Transverse colon (tissue), 4 donors: ENCODE data around the gene BRI3. TPM values are rescaled to one million over a fixed set of nuclear protein-coding genes. Genes with fewer than 3 reads are reported as not detected.

Experiments used
- DNase-seq: peaks from one replicate; pipeline ENCODE4 v3.0.0-alpha.2; 2019
- H3K27ac ChIP-seq, 4 donors: fragments of 200-600 bp; sonication (generic); 2 replicates each; pipeline ENCODE4 v1.5.1; 2016 to 2018; ENCODE audit warnings: inconsistent platforms in 4 of 4
- H3K27me3 ChIP-seq: fragments of 200-600 bp; sonication (generic); 2 replicates; pipeline ENCODE4 v1.5.1; 2017; ENCODE audit warnings: inconsistent platforms
- H3K36me3 ChIP-seq, 4 donors: fragments of 200-600 bp; sonication (generic); 2 replicates each; pipeline ENCODE4 v1.5.1; 2017 to 2019; ENCODE audit warnings: inconsistent platforms in 4 of 4
- H3K4me1 ChIP-seq, 4 donors: fragments of 200-600 bp; sonication (generic); 2 replicates each; pipeline ENCODE4 v1.5.1; 2017 to 2020; ENCODE audit warnings: inconsistent platforms in 4 of 4
- H3K4me3 ChIP-seq, 4 donors: fragments of 200-600 bp; sonication (generic); 1 replicate in 1 of 4; 2 replicates in 3 of 4; pipeline versions ENCODE4 v1.5.1 to v1.6.1; 2017 to 2019; ENCODE audit warnings: inconsistent platforms in 4 of 4
- H3K9me3 ChIP-seq, 2 donors: fragments of 200-600 bp; sonication (generic); 2 replicates each; pipeline ENCODE4 v1.5.1; 2017 to 2019; ENCODE audit warnings: inconsistent platforms in 2 of 2
- EP300 ChIP-seq: sonication (generic); formaldehyde crosslinking; IDR thresholded peaks from one replicate; pipeline ENCODE4 v1.6.1; 2017; ENCODE audit warnings: antibody characterized with exemption, low read depth
- POLR2A ChIP-seq: fragments of 450-650 bp; IDR thresholded peaks from one replicate; pipeline ENCODE4 v1.6.1; 2016; ENCODE audit warnings: antibody characterized with exemption, mild to moderate bottlenecking, moderate library complexity
- POLR2AphosphoS5 ChIP-seq, 3 donors: sonication (generic); formaldehyde crosslinking; IDR thresholded peaks; one replicate each; pipeline ENCODE4 v1.6.1; 2016; ENCODE audit warnings: antibody characterized with exemption in 3 of 3
- WGBS, 2 donors: methylation state at CpG; one replicate each; pipeline ENCODE4 v1.1.5; 2018; ENCODE audit warnings: low coverage in 1 of 2; 5-methylcytosine and 5-hydroxymethylcytosine counted together
- in situ Hi-C, 4 donors: fragments of 200-750 bp; cut with MboI; loops; one replicate each; pipeline versions ENCODE4 v1.15.0 to v1.15.1; 2017; ENCODE audit warnings: low sequenced_read_pairs in 3 of 4, low pct_ligation_motif_present in 1 of 4, low pct_unique_long_range_greater_than_20kb in 1 of 4
- intact Hi-C: fragments of 100-400 bp; cut with DNase I; formaldehyde crosslinking; loops from one replicate; pipeline ENCODE4 v1.15.1; 2023; ENCODE audit warnings: low total_unique reads
- total RNA-seq, 4 donors: library from RNA; depleted of rRNA; stranded (reverse); fragments of >200 nt; gene quantifications; one replicate each; pipeline ENCODE4 v1.1.0, GENCODE V29; 2016
- TF ChIP-seq, protein P1 (sequence below), 5 experiments: fragments of 200-600 bp in 3 of 5; fragments of 450-650 bp in 2 of 5; sonication (generic) in 3 of 5; IDR thresholded peaks; 1 replicate in 2 of 5; 2 replicates in 3 of 5; pipeline ENCODE4 v1.5.1; 2016 to 2017; ENCODE audit warnings: antibody characterized with exemption in 5 of 5, inconsistent platforms in 3 of 5, mild to moderate bottlenecking in 2 of 5, moderate library complexity in 1 of 5

BRI3 gene
- total RNA-seq, 4 donors from 2014 or later = 9.8 to 87.5 (median 51.5) TPM

DNA sequence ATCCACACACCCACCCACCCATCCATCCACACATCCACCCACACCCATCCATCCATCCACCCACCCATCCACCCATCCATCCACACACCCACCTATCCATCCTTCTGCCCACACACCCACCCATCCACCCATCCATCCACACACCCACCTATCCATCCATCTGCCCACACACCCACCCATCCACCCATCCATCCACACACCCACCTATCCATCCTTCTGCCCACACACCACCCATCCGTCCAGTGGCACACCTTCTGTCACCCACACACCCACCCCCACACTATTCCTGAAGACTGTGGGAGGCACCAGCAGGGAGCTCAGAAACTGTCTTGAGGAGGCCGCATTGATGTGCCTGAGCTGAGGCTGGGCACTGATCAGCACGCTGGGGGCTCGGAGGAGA is 38.6 kb upstream of the BRI3 start:
- Histone ChIP-seq H3K4me3 (no peak overlapping the region), H3K36me3 (no peaks in the 10 kb centered on the region), H3K27me3 (no peaks in the 10 kb centered on the region), H3K27ac (no peak overlapping the region), H3K4me1 (no peaks in the 10 kb centered on the region), H3K9me3 (no peaks in the 10 kb centered on the region)
- TF ChIP-seq EP300 (no peak), POLR2AphosphoS5 (IDR thresholded peaks at IDR 0.05) (no peak), POLR2A (no peak)
- TF ChIP-seq, protein P1, sequence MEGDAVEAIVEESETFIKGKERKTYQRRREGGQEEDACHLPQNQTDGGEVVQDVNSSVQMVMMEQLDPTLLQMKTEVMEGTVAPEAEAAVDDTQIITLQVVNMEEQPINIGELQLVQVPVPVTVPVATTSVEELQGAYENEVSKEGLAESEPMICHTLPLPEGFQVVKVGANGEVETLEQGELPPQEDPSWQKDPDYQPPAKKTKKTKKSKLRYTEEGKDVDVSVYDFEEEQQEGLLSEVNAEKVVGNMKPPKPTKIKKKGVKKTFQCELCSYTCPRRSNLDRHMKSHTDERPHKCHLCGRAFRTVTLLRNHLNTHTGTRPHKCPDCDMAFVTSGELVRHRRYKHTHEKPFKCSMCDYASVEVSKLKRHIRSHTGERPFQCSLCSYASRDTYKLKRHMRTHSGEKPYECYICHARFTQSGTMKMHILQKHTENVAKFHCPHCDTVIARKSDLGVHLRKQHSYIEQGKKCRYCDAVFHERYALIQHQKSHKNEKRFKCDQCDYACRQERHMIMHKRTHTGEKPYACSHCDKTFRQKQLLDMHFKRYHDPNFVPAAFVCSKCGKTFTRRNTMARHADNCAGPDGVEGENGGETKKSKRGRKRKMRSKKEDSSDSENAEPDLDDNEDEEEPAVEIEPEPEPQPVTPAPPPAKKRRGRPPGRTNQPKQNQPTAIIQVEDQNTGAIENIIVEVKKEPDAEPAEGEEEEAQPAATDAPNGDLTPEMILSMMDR (IDR thresholded peaks at IDR 0.05) = no peak
- intact Hi-C loops (no loop called here), in situ Hi-C loops (no loop called here)
- WGBS, 2 donors = 87 to 100% methylated on average over 3 to 4 of the region's 4 CpGs
- no peak for DNase-seq

DNA sequence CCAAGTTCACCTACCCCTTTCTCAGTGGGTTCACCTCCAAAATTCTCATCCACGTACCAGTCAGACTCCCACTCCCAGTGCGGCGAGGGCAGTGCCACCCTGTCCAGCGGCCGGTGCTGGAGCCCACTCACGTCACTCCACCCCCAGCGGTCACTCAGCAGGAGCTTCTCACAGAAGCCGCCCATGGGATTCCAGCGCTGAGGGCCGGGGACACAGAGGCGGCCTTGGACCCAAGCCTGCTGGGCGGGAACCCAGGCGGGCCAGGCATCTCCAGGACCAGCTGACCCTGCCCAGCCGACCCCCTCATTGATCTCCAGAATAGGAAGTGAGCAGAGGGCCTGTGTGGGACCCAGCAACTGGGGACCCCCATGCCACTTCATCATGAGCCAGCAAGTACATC is 36.6 kb upstream of the BRI3 start:
- Histone ChIP-seq H3K27me3 (no peaks in the 10 kb centered on the region), H3K27ac (no peak overlapping the region), H3K4me3 (no peak overlapping the region), H3K36me3 (no peaks in the 10 kb centered on the region), H3K4me1 (peaks cover 0 to 13% (median 1%) of the 10 kb centered on the region in 4 donors), H3K9me3 (no peaks in the 10 kb centered on the region)
- no peak for DNase-seq
- WGBS, 2 donors = 96 to 100% methylated on average over 1 to 14 of the region's 14 CpGs
- intact Hi-C loops (no loop called here), in situ Hi-C loops (no loop called here)
- TF ChIP-seq EP300 = no peak
- TF ChIP-seq, protein P1 (IDR thresholded peaks at IDR 0.05) = no peak
- TF ChIP-seq POLR2AphosphoS5 (IDR thresholded peaks at IDR 0.05) = no peak
- TF ChIP-seq POLR2A = no peak

DNA sequence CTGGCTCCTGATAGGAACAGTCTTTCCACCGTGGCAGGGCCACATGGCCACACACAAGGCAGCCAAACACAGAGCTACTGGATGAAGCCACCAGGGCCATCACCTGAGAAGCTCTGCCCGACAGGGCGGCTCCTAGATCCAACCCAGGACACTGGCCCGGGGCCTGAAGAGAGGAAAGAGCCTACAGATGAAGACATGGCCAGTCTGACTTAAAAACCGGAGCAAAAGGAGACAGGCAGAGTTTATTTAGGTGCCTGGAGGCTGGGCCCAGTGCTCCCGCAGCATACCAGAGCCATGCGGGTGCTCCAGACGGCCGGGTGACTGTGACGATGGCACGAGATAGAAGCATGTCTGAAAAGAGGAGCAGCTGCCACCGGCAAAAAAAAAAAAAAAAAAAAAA is 33.3 kb upstream of the BRI3 start:
- Histone ChIP-seq H3K4me1 (peaks cover 5 to 36% (median 21%) of the 10 kb centered on the region in 4 donors), H3K27me3 (no peaks in the 10 kb centered on the region), H3K27ac (no peak overlapping the region), H3K4me3 (no peak overlapping the region), H3K9me3 (no peaks in the 10 kb centered on the region), H3K36me3 (no peaks in the 10 kb centered on the region)
- intact Hi-C loops (no loop called here), in situ Hi-C loops (no loop called here)
- TF ChIP-seq, protein P1 (IDR thresholded peaks at IDR 0.05) = no peak
- TF ChIP-seq EP300 = no peak
- no peak for TF ChIP-seq POLR2A
- no peak for TF ChIP-seq POLR2AphosphoS5 (IDR thresholded peaks at IDR 0.05)
- WGBS, 2 donors = 92% methylated on average over 12 of the region's 12 CpGs; no CpG with 5 or more reads in 1 of the 2 donors
- DNase-seq = no peak

DNA sequence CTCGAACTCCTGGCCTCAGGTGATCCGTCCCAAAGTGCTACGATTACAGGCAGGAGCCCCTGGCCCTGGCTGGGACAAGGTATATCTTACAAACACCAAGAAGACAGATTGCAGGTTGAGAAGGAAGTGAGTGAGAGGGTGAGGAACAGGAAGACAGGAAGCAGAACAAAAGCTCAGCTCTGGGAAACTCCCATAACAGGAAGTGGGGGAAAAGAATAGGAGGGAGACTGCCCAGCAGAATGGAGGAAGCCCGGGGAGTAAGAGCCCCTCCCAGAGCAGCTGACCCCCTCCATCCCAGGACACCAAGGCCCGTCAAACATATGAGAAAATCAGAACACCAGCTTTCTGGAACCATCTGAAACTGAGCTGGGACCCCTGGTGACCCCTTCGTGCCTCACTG is 32.4 kb upstream of the BRI3 start:
- DNase-seq = no peak
- TF ChIP-seq, protein P1 (IDR thresholded peaks at IDR 0.05) = no peak
- no peak for TF ChIP-seq EP300
- no peak for TF ChIP-seq POLR2A
- TF ChIP-seq POLR2AphosphoS5 (IDR thresholded peaks at IDR 0.05) = no peak
- Histone ChIP-seq H3K9me3 (no peaks in the 10 kb centered on the region), H3K27ac (peak overlapping the region in 3 of 4 donors; percentile 20 to 44 (median 22)), H3K36me3 (no peaks in the 10 kb centered on the region), H3K27me3 (no peaks in the 10 kb centered on the region), H3K4me3 (no peak overlapping the region), H3K4me1 (peaks cover 6 to 40% (median 25%) of the 10 kb centered on the region in 4 donors)
- WGBS, 2 donors = 81 to 82% methylated on average over 4 to 5 of the region's 6 CpGs
- in situ Hi-C loops = no loop called here
- intact Hi-C loops = no loop called here
